Measurements from ENCODE around the gene CPNE5.

CPNE5 gene

DNA sequence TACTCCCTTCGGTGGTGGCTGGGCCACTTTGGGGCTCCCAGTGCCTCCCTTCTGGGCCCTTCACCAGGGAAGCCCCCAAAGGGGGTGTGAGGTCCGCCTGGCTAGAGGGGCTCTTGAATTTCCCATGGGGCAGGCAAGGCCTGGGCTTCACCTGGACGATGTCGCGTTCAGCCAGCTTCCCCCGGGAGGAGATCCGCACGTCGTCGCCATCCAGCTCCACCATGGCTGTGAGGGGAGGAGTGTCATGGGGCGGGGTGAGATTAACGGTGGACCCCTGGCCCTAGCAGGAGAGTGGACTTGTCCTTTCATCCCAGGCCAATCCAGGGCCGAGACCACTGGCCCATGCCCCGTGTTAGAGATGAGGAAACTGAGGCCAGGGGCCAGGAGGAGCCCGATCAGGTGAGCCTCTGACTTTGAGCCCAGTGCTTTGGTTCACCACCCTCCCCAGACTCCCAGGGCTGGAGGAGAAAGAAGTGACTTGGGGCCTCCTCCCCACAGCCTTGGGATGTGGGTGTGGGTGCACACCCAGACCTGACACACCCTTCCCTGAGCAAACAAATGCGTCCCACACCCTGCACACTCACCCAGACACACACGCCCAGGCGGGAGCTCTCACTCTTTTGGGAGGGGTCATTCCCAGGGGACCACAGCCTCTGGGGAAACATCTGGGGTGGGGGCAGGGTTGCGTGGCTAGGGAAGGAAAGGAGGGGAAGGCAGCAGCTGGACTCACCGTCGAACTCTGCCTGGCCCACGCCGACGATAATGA, 95.5 kb downstream of the CPNE5 start:
- DNase-seq (ENCODE audit: low read depth): no peak

- DNase-seq (ENCODE audit: low read depth): no peak
Observed at GRCh38 chr6:36743032-36743431, 96.2 kb downstream of the CPNE5 start.

DNA sequence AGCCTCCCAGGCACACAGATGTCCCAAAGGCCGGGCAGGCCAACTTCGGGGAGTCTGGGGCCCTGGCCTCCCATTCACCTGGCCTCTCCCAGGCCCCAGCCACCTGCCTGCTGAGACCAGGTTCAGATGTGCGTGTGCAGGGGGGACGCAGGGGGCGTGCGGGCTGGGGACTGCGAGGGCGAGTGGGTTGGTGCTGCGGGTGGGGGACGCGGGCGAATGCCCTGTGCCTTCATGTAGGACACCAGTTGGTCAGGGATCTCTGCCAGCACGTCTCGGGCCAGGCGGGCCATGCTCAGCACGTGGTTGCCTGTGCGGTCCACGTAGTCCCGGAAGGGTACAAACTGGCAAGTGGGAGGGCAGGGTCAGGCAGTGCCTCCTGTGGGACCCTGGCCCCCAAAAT, 97.1 kb downstream of the CPNE5 start:
- DNase-seq (ENCODE audit: low read depth): no peak

GRCh38 chr6:36740818-36741179, 98.4 kb downstream of the CPNE5 start:
- no peak for DNase-seq (ENCODE audit: low read depth)

GRCh38 chr6:36739947-36740817, 99.1 kb downstream of the CPNE5 start:
- no peak for DNase-seq (ENCODE audit: low read depth)

GRCh38 chr6:36738108-36738507, 101.1 kb downstream of the CPNE5 start:
- no peak for DNase-seq (ENCODE audit: low read depth)

DNA sequence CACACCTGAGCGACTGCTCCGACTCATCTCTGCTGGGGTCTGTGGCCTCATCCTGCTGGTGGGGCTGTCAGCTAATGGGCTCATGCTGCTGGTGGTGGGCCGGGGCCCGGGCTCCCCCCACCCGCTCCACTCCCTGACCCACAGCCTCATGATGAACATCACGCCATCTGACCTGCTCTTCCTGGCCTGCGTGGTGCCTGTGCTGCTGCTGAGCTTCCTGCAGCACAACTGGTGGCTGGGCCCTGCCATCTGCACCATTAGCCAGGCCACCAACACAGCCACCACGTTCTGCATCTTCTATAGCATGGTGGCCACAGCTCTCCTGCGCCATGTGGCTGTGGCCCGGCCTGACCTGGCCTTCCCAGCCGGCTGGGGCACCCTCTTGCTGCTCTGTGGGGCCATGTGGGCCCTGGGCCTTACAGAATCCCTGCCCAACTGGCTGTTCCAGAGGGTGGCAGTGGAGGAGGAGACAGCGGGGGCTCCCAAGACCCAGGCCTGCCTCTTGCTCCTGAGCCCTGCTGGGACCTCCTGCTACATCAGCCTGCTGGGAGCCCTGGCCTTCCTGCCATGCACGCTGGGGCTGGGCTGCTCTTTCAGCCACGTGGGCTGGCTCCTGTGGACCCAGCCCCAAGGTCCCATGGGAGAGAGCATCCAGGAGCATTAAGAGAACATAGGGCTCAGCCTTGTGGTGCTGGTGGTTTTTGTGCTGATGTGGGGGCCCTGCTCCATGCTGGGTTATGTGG, 102.0 kb downstream of the CPNE5 start:
- DNase-seq (ENCODE audit: low read depth): no peak

GRCh38 chr6:36735110-36736071, 103.9 kb downstream of the CPNE5 start:
- DNase-seq (ENCODE audit: low read depth): peak; percentile 95

DNA sequence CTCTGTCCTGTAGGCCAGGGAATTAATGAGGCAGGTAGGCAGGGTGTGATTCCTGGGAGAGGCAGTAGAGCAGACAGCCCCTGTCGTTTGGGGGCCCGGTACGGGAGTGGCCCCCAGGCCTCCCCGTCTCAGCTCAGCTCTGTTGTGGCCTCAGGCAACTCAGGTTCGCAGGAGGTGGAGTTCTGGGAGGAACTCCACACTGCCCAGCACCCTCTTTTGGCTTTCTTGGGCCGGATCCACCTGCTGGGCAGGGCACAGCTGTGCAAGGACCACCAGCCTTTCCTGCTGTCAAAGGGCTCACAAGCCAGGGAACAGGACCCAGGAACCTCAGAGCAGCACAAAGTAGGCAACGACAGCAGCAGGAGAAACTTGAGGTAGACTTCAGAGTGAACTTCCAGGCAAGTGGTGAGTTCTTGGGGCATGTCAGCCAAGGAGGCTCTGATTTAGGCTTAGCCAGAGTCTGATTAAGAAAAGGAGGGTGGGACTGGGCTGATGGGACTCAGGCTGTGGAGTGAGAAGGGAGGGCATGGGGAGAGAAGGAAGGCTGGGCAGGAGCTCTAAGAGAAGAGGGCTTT, 104.7 kb downstream of the CPNE5 start:
- DNase-seq (ENCODE audit: low read depth): no peak

DNA sequence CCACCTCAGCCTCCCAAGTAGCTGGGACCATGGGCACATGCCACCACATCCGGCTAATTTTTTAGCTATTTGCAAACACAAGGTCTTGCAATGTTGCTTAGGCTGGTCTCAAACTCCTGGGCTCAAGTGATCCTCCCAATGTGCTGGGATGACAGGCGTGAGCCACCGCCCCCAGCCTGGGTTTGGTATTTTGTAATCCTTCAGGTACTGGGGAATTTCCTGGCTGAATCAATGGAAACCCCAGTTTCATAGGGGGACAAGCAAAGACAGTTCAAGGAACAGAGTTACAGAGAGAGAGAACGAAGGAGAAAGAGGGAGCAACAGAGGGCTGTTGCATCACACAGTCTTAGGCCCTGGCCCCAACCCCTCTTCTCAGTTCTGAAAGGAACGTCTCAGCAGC, 105.9 kb downstream of the CPNE5 start:
- DNase-seq (ENCODE audit: low read depth): no peak

DNA sequence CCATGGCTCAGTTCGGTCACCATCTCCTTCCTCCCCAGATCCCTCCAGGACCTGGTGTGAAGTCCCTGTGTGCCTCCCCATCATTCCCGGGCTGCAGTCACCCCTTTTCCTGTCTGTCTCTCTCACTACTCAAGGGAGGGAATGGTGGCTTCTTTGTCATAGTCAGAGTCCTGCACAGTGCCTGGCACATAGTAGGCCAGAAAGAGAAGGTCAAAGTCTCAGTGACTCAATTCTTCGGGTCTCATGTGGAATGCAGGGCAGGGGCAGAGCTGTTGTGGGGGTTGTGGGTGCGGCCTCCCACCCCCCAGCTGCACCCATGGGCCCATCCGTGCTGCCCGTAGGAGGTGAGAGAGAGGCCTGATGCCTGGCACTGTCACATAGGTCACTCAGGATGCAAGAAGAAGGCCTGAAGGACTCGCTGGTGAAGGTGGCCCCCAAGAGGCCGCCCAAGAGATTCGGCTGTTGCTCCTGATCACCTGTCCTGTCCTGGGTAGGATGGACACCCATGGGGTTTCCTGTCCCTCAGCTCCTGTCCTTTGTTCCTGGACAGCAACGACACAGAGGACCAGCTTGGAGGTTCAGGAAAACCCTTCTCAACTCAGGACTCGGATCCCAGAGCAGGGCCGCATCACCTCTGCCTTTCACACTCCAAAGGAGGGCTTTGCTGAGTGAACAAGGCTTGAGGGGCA, 107.5 kb downstream of the CPNE5 start:
- no peak for DNase-seq (ENCODE audit: low read depth)

DNA sequence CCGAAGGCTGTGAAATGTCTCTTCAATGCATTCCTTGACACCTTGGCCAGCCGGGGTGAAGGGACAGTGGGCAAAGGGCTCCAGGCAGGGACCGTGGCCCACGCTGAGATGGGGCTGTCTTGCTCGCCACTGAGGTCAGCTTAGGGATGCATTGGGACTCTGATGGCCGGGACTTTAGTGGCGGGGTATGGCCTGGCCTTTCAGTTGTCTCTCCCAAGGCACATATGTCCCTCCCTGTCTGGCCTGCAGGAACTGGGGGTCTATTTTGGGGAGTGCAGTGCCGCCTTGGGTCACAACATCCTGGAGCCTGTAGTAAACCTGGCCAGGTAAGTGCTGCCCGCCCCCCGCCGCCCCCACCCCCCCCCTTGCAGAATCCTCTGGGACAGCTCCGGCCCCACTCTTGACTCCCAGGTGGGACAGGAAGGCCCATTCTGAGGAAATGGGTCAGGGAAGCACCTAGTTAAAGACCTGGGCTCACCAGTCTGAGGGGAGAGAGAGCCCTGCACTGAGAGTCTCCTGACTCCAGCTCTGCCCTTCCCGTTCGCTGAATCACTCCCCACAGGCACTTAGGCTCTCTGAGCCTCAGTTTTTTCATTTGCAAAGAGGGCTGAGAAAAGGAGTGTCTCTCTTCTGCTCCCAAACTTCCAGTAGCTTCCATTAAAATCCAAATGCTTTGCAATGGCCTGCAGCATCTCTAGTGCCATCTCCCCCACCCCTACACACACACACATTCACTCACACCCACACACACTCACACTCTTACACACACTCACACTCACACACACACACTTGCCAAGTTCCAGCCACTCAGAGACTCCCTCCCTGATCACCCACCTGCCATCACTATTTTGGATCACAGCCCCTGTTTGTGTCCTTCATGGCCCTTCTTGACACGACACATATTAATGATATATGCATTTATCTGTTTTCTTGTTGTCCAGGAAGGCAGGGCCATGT, 108.5 kb downstream of the CPNE5 start:
- no peak for DNase-seq (ENCODE audit: low read depth)

DNA sequence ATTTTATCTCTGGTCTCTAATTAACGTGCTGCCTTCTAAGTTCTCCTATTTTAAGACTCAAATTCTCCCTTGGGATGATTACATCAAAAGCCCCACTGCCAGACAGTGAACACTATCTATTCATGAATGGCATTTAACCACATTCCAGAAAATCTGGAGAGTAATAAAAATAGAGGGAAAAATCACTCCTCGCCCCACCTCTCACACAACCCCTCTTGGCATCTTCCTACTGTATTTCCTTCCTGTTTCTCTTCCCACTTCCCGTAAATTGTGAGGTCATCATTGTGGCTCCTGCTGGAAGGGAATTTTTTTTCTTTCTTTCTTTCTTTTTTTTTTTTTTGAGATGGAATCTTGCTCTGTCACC, 110.1 kb downstream of the CPNE5 start:
- DNase-seq (ENCODE audit: low read depth): peak; percentile 25

- DNase-seq (ENCODE audit: low read depth): no peak
Observed at GRCh38 chr6:36728289-36729160, 110.7 kb downstream of the CPNE5 start.

- no peak for DNase-seq (ENCODE audit: low read depth)
Observed at GRCh38 chr6:36727505-36728021, 111.7 kb downstream of the CPNE5 start.

DNA sequence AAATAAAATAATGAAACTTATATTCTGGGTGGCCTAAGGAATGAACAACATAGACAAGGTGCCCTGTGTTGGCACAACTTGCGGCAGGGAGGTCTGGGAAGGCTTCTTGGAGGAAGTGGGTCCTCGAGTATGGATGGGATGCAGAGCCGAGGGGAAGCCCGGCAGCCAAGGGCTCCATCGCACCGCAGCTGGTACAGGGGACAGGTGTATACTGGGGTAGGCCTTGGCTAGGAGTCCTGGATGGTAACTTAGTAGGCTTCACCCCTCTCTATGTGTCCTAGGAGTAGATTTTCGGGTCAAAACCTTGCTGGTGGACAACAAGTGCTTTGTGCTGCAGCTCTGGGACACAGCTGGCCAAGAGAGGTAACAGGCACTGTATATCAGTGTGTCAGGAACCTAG, 113.7 kb downstream of the CPNE5 start:
- DNase-seq (ENCODE audit: low read depth): no peak

DNA sequence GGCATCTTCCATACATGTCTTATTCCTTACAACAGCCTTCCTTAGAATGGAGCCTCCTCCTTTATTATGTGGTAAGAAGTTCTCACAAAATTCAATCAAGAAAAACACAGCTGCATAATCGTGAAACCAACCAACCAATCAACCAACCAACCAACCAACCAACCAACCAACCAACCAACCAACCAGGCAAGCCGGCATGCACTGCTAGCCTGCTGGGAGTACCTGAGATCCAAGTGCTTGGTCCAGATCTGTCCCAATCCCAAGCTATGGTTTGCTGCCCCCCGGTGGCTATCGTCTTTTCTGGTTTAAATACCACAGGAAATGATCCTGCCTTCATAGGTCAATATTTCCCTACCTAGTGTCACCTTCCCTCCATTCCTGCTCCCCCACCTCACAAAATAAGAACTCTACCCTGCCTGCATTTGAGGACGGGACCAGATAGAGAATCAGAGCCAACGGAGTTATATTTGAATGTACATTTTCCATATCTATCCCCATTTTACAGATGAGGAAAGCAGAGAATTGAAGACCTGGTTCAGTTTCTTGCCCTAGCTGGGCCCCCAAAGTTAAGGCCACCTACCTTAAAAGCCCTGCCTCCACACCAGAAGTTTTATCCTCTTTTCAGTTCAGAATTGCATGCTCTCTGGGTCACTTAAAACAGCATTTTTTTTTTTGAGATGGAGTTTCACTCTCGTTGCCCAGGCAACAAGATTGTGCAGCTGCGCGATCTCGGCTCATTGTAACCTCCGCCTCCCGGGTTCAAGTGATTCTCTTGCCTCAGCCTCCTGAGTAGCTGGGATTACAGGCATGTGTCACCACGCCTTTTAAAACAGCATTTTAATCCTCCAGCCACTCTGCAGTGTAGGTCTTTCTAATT, 114.5 kb downstream of the CPNE5 start:
- peak; percentile 33 for DNase-seq (ENCODE audit: low read depth)

Measured in stromal cell of bone marrow (primary cell).